Measurements from ENCODE around the gene POU6F2.

POU6F2 gene

GRCh38 chr7:39128287-39128843 lies 150.7 kb downstream of the POU6F2 start:
- no peak for DNase-seq (ENCODE audit: low read depth)

GRCh38 chr7:39130274-39130673 lies 152.6 kb downstream of the POU6F2 start:
- DNase-seq (ENCODE audit: low read depth): no peak

- no peak for DNase-seq (ENCODE audit: low read depth)
Measured at GRCh38 chr7:39130857-39131526, 153.3 kb downstream of the POU6F2 start.

- DNase-seq (ENCODE audit: low read depth): no peak
Measured at GRCh38 chr7:39132306-39132705, 154.6 kb downstream of the POU6F2 start.

- DNase-seq (ENCODE audit: low read depth): no peak
Measured at GRCh38 chr7:39133088-39133487, 155.4 kb downstream of the POU6F2 start.

GRCh38 chr7:39137480-39137879 lies 159.8 kb downstream of the POU6F2 start:
- no peak for DNase-seq (ENCODE audit: low read depth)

GRCh38 chr7:39142750-39143149 lies 165.0 kb downstream of the POU6F2 start:
- no peak for DNase-seq (ENCODE audit: low read depth)

- DNase-seq (ENCODE audit: low read depth): no peak
Measured at GRCh38 chr7:39144420-39144819, 166.7 kb downstream of the POU6F2 start.

- no peak for DNase-seq (ENCODE audit: low read depth)
Measured at GRCh38 chr7:39145283-39145682, 167.6 kb downstream of the POU6F2 start.

GRCh38 chr7:39145935-39146334 lies 168.2 kb downstream of the POU6F2 start:
- DNase-seq (ENCODE audit: low read depth): no peak

- DNase-seq (ENCODE audit: low read depth): no peak
Measured at GRCh38 chr7:39152701-39153100, 175.0 kb downstream of the POU6F2 start.

- no peak for DNase-seq (ENCODE audit: low read depth)
Measured at GRCh38 chr7:39153113-39153512, 175.4 kb downstream of the POU6F2 start.

GRCh38 chr7:39153647-39154046 lies 175.9 kb downstream of the POU6F2 start:
- DNase-seq (ENCODE audit: low read depth): no peak

GRCh38 chr7:39154815-39155214 lies 177.1 kb downstream of the POU6F2 start:
- DNase-seq (ENCODE audit: low read depth): no peak

- no peak for DNase-seq (ENCODE audit: low read depth)
Measured at GRCh38 chr7:39158367-39158766, 180.7 kb downstream of the POU6F2 start.

- DNase-seq (ENCODE audit: low read depth): no peak
Measured at GRCh38 chr7:39161903-39162302, 184.2 kb downstream of the POU6F2 start.

GRCh38 chr7:39164887-39165286 lies 187.2 kb downstream of the POU6F2 start:
- no peak for DNase-seq (ENCODE audit: low read depth)

- no peak for DNase-seq (ENCODE audit: low read depth)
Measured at GRCh38 chr7:39168403-39169098, 190.8 kb downstream of the POU6F2 start.

GRCh38 chr7:39172137-39172536 lies 194.4 kb downstream of the POU6F2 start:
- DNase-seq (ENCODE audit: low read depth): no peak

- DNase-seq (ENCODE audit: low read depth): no peak
Measured at GRCh38 chr7:39181398-39181797, 203.7 kb downstream of the POU6F2 start.

- no peak for DNase-seq (ENCODE audit: low read depth)
Measured at GRCh38 chr7:39183796-39184195, 206.1 kb downstream of the POU6F2 start.

- no peak for DNase-seq (ENCODE audit: low read depth)
Measured at GRCh38 chr7:39184391-39184790, 206.7 kb downstream of the POU6F2 start.

- no peak for DNase-seq (ENCODE audit: low read depth)
Measured at GRCh38 chr7:39186131-39186530, 208.4 kb downstream of the POU6F2 start.

- no peak for DNase-seq (ENCODE audit: low read depth)
Measured at GRCh38 chr7:39186671-39187070, 209.0 kb downstream of the POU6F2 start.

Measured in GM04503 (cell line).